ENCODE data around the gene AGPAT3.

Gene AGPAT3

DNA sequence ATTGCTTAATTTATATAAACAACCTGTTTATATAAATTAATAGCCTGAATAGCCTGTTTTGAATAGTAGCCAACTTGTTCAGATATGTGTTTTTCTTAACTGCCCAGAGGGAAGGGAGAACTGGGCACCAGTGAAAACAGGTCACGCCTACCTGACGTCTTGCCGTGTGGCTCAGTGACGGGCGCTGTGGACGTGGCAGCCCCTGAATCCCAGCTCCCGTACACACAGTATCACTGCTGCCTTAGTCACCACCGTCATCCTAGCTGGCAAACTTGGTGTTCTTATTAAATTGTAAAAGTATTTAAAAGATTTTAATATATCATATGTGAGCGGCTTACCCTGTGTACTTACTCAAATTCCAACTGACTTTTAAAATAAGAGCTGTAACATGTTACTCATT, 111.6 kb downstream of the AGPAT3 start:
- no peak for DNase-seq (ENCODE audit: low spot score)
- in situ Hi-C loops (cut with MboI; ENCODE audit: low sequenced_read_pairs, unreplicated experiment) = no loop called here
- TF ChIP-seq, protein P1, sequence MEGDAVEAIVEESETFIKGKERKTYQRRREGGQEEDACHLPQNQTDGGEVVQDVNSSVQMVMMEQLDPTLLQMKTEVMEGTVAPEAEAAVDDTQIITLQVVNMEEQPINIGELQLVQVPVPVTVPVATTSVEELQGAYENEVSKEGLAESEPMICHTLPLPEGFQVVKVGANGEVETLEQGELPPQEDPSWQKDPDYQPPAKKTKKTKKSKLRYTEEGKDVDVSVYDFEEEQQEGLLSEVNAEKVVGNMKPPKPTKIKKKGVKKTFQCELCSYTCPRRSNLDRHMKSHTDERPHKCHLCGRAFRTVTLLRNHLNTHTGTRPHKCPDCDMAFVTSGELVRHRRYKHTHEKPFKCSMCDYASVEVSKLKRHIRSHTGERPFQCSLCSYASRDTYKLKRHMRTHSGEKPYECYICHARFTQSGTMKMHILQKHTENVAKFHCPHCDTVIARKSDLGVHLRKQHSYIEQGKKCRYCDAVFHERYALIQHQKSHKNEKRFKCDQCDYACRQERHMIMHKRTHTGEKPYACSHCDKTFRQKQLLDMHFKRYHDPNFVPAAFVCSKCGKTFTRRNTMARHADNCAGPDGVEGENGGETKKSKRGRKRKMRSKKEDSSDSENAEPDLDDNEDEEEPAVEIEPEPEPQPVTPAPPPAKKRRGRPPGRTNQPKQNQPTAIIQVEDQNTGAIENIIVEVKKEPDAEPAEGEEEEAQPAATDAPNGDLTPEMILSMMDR (IDR thresholded peaks at IDR 0.05; ENCODE audit: borderline replicate concordance, control extremely low read depth, extremely low read depth, insufficient read depth, missing control alignments) = no peak

DNA sequence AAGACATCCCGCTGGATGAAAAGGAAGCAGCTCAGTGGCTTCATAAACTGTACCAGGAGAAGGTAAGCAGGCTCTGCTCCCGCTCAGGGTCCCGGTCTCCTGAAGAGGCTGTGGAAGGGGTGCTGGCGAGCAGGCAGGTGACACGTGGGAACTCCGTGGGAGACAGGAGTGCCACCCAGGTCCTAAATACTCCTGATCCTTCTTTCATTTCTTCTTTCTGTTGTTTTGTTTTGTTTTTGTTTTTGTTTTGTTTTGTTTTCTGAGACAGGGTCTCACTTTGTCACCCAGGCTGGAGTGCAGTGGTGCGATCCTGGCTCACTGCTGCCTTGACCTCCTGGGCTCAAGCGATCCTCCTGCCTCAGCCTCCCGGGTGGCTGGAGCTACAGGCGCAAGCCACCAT, 113.0 kb downstream of the AGPAT3 start:
- in situ Hi-C loops (cut with MboI; ENCODE audit: low sequenced_read_pairs, unreplicated experiment) = no loop called here
- TF ChIP-seq, protein P1 (IDR thresholded peaks at IDR 0.05; ENCODE audit: borderline replicate concordance, control extremely low read depth, extremely low read depth, insufficient read depth, missing control alignments) = no peak
- no peak for DNase-seq (ENCODE audit: low spot score)

DNA sequence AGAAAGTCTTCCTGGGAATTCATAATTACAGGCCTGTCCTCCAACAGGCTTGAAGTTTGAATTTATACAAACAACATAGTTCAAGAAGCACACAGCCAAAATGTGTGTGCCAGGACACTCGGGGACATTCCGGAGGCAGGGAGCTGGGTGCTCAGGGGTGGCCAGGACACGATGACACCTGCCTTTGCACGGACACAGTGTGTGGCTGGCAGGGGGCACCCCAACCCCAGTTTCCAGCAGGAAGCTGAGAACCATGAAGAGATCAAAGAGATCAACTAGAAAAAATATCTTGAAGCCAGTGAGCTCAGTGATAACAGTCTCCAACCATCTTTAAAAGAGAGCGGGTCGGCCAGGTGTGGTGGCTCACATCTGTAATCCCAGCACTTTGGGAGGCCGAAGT, 114.6 kb downstream of the AGPAT3 start:
- in situ Hi-C loops (cut with MboI; ENCODE audit: low sequenced_read_pairs, unreplicated experiment) = loop anchor here (10.0 kb wide), 1 partner anchor 165 kb away; no protein-coding TSS in a partner anchor
- no peak for DNase-seq (ENCODE audit: low spot score)
- TF ChIP-seq, protein P1 (IDR thresholded peaks at IDR 0.05; ENCODE audit: borderline replicate concordance, control extremely low read depth, extremely low read depth, insufficient read depth, missing control alignments) = no peak

DNA sequence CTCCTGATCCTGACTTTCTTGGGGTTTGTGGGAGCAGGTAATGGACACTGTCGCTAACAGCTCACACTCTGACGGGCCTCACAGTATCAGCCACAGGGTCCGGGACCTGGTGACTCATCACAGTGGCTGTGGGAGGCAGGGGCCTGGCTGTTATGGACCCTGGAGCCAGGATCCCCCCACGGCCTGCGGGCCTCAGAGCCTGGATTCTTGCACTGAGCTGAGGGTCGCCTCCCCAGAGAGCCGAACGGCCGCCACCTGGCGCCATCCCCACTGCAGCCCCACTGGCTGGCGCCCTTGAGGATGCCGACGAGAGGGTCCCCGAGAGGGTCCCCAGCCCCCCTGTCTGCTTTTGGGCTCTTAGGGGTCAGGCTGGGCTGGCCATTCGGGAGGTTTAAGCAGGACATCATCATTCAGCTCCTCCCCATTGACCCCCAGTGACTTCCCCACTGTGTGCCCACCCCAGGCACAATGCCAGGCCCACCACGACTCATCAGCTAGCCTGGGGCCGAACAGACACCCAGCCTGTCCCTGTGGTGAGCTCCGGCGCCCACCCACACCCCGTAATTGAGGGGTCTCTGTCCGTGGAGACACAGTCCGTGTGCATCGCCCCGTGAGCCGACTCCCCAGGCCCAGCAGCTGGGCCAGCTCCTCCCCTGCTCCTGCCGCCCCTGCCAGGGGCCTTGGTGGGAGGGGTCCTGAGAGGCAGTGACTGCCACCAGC, 116.3 kb downstream of the AGPAT3 start:
- TF ChIP-seq, protein P1 (IDR thresholded peaks at IDR 0.05; ENCODE audit: borderline replicate concordance, control extremely low read depth, extremely low read depth, insufficient read depth, missing control alignments) = no peak
- in situ Hi-C loops (cut with MboI; ENCODE audit: low sequenced_read_pairs, unreplicated experiment) = loop anchor here (10.0 kb wide), 1 partner anchor 167 kb away; no protein-coding TSS in a partner anchor

DNA sequence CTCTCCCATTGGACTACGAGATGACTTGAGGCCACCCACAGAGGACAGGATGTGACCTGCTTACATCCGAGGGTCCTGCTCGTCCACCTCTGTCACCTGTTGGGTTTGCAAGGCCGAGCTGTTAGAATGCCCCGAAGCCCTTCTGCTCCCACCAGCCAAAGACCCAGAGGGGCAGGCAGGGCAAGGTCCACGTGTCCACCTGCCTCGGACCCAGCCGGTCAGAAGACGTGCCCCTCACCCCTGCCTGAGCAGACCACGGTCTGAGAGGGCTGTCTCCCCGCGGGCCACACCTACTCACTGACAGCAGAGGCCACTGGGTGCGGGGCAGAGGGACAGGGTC, 116.8 kb downstream of the AGPAT3 start:
- TF ChIP-seq, protein P1 (IDR thresholded peaks at IDR 0.05; ENCODE audit: borderline replicate concordance, control extremely low read depth, extremely low read depth, insufficient read depth, missing control alignments) = no peak
- in situ Hi-C loops (cut with MboI; ENCODE audit: low sequenced_read_pairs, unreplicated experiment) = loop anchor here (10.0 kb wide), 1 partner anchor 167 kb away; no protein-coding TSS in a partner anchor
- DNase-seq (ENCODE audit: low spot score) = no peak

More for the DNA sequence above, 116.3 kb downstream of the AGPAT3 start:
- DNase-seq (ENCODE audit: low spot score) = no peak

DNA sequence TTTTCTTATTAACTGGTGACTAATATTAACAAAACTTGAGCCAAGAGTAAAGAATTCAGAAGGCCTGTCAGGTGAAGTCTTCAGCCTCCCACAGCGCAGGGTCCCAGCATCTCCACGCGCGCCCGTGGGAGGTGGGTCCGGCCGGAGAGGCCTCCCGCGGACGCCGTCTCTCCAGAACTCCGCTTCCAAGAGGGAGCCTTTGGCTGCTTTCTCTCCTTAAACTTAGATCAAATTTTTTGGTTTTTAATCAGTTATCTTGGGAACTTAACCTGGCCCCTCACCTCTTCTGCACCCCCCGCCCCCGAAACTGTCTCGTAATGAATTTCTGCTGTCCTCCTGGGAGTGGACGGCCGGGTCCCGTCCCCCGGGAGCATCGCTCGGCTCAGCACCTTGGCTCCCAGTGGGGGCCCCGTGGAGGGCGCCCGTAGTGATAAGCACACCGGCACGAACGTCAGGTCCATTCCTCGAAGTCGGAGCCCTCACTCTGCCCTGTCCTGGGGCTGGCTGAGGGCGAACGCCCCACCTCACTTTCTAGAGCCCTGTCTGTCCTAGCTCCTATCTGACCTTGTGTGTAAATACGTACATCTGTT, 117.6 kb downstream of the AGPAT3 start:
- in situ Hi-C loops (cut with MboI; ENCODE audit: low sequenced_read_pairs, unreplicated experiment) = loop anchor here (10.0 kb wide), 1 partner anchor 168 kb away; no protein-coding TSS in a partner anchor
- TF ChIP-seq, protein P1 (IDR thresholded peaks at IDR 0.05; ENCODE audit: borderline replicate concordance, control extremely low read depth, extremely low read depth, insufficient read depth, missing control alignments) = no peak

More for the DNA sequence above, 117.6 kb downstream of the AGPAT3 start:
- no peak for DNase-seq (ENCODE audit: low spot score)

All from GM13976 (cell line).